RWPE1 (cell line): Measurements from ENCODE around the gene OAS3.
A peak's percentile ranks its signal among the peaks of the same experiment; 100 is the strongest.

Experiments used
- CTCF ChIA-PET: fragments of 350-600 bp; sonication (Branson Sonifier 250); formaldehyde crosslinking; extraction: SDS; loops from one replicate; lab custom pipeline; 2021; lab: Yijun Ruan, JAX
- POLR2A ChIA-PET: fragments of 400-600 bp; formaldehyde crosslinking; extraction: SDS; loops from one replicate; lab custom pipeline; 2020; ENCODE audit warnings: antibody characterized with exemption; ENCODE audit not compliant: low non-redundant PET; lab: Yijun Ruan, JAX
- DNase-seq: peaks from one replicate; pipeline ENCODE4 v3.0.0; 2012; ENCODE audit warnings: low spot score
- H3K27ac ChIP-seq: fragments of 450-650 bp; 2 replicates; pipeline ENCODE4 v1.5.1; 2017
- TF ChIP-seq, protein P1 (sequence below): fragments of 450-650 bp; conservative IDR thresholded peaks from 2 replicates; pipeline ENCODE4 v1.5.1; 2017; ENCODE audit warnings: low read depth, mild to moderate bottlenecking

OAS3 gene, protein sequence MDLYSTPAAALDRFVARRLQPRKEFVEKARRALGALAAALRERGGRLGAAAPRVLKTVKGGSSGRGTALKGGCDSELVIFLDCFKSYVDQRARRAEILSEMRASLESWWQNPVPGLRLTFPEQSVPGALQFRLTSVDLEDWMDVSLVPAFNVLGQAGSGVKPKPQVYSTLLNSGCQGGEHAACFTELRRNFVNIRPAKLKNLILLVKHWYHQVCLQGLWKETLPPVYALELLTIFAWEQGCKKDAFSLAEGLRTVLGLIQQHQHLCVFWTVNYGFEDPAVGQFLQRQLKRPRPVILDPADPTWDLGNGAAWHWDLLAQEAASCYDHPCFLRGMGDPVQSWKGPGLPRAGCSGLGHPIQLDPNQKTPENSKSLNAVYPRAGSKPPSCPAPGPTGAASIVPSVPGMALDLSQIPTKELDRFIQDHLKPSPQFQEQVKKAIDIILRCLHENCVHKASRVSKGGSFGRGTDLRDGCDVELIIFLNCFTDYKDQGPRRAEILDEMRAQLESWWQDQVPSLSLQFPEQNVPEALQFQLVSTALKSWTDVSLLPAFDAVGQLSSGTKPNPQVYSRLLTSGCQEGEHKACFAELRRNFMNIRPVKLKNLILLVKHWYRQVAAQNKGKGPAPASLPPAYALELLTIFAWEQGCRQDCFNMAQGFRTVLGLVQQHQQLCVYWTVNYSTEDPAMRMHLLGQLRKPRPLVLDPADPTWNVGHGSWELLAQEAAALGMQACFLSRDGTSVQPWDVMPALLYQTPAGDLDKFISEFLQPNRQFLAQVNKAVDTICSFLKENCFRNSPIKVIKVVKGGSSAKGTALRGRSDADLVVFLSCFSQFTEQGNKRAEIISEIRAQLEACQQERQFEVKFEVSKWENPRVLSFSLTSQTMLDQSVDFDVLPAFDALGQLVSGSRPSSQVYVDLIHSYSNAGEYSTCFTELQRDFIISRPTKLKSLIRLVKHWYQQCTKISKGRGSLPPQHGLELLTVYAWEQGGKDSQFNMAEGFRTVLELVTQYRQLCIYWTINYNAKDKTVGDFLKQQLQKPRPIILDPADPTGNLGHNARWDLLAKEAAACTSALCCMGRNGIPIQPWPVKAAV

DNA sequence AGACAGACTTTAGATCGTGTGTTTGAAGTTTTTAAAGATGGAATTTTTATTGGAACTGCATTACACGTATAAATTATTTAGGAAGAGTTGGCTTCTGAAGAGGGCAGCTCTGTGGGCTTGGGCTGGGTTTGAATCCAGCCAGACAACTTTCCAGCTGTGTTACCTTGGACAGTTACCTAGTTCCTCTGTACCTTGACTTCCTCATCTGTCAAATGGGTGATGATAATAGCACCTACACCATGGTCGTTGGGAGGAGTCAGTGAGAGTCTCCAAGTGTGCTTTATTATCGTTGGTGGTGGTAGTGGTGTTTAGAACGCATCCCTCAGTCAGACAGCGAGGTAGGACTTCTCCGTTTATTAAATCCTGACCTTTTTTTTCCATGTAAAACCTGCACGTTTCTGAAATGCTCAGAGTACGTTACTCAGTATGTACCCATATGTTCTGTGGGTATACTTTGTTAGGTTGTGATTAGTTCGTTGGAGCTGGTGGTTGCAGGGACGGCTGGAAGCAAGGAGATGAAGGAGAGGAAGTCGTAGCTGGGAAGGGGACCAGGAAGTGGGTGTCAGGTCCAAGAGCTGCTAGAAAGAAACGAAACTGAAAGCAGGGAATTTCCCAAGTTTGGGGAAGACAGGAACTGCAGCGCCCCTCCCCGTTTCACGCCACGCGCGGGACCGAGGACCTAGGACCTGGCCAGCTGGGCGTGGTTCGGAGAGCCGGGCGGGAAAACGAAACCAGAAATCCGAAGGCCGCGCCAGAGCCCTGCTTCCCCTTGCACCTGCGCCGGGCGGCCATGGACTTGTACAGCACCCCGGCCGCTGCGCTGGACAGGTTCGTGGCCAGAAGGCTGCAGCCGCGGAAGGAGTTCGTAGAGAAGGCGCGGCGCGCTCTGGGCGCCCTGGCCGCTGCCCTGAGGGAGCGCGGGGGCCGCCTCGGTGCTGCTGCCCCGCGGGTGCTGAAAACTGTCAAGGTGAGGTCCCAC, at the start of gene OAS3:
TSS of gene OAS3 (plus strand) at position 734 of the 979 bp plus-strand sequence. CDS start at position 791, 57 bp downstream.
- TF ChIP-seq, protein P1, sequence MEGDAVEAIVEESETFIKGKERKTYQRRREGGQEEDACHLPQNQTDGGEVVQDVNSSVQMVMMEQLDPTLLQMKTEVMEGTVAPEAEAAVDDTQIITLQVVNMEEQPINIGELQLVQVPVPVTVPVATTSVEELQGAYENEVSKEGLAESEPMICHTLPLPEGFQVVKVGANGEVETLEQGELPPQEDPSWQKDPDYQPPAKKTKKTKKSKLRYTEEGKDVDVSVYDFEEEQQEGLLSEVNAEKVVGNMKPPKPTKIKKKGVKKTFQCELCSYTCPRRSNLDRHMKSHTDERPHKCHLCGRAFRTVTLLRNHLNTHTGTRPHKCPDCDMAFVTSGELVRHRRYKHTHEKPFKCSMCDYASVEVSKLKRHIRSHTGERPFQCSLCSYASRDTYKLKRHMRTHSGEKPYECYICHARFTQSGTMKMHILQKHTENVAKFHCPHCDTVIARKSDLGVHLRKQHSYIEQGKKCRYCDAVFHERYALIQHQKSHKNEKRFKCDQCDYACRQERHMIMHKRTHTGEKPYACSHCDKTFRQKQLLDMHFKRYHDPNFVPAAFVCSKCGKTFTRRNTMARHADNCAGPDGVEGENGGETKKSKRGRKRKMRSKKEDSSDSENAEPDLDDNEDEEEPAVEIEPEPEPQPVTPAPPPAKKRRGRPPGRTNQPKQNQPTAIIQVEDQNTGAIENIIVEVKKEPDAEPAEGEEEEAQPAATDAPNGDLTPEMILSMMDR, result no peak
- POLR2A ChIA-PET, result interaction anchor here (1.3 kb wide), 1 partner anchor 38 kb away, joined by 4 read pairs; no protein-coding TSS in a partner anchor
- peak; percentile 66 for DNase-seq
- CTCF ChIA-PET, result interaction anchor here (0.9 kb wide), 1 partner anchor 38 kb away, joined by 3 read pairs; no protein-coding TSS in a partner anchor
- H3K27ac ChIP-seq, result peak within 1 kb of the TSS; percentile 93

DNA sequence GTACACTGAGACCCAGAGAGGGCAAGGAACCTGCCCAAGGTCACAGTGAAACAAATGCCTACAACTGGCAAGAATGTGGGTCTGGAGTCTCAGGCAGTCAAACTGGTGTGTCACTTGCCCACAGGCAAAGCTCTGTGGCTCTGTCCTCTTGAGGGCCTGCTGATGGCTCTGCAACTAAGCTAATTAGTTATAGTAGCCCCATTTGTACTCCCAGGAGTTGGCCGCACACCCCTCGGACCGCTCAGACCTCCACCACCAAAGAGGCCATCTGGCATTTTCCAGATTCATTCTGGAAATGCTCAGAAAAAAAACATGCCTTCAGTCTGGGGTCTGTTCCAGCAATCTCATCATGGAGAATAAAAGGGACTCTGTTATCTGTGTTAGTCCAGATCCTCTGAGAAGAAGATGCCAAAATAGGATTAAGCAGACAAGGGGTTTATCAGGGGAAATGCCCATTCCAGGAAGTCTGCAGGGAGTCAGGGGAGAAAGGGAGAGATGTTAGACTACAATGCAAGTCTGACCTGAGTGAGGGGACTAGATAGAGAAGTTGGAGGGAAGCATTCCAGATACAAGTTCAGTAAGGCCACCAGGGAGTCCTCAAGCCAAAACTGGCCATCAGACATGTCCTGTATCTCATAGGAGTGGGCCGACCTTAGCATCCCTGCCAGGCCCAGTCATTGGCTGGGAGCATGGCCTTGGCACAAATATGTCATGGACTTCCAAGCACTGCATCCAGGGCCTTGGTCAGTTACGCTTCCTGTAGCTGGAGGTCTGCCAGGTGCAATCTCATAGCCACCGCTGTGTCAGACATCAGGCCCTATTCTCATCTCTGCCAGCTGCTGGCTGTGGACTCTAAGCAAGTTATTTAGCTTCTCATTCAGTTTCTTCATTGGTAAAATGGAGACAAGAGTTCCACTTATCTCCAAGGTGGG, 46.9 kb upstream of the OAS3 start:
- POLR2A ChIA-PET, result no interaction called here
- no peak for DNase-seq
- H3K27ac ChIP-seq, result no peak overlapping the region
- CTCF ChIA-PET, result interaction anchor here (0.7 kb wide), 1 partner anchor 99 kb away, joined by 4 read pairs; no protein-coding TSS in a partner anchor
- TF ChIP-seq, protein P1, result no peak

DNA sequence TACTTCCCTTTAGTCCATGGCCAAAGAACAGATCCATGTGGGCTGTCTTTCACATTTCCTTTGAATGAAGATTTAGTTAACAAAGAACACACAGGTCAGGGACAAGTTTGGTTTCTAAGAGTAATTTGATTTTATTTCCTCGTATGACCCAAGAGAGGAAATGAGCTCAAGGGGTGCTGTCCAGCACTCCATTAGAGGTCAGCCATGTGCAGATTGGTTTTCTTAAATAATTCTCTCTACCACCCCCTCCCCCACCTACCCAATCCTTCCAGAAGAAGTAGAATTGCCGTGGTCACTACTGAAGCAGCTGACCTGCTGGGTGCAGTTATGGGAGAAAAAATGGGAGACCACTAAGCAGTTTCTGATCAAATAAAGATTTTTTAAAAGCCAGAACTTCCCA, 45.4 kb upstream of the OAS3 start:
- ChIA-PET POLR2A (no interaction called here), CTCF (no interaction called here)
- no peak for DNase-seq
- TF ChIP-seq, protein P1, result no peak
- no peak overlapping the region for H3K27ac ChIP-seq

DNA sequence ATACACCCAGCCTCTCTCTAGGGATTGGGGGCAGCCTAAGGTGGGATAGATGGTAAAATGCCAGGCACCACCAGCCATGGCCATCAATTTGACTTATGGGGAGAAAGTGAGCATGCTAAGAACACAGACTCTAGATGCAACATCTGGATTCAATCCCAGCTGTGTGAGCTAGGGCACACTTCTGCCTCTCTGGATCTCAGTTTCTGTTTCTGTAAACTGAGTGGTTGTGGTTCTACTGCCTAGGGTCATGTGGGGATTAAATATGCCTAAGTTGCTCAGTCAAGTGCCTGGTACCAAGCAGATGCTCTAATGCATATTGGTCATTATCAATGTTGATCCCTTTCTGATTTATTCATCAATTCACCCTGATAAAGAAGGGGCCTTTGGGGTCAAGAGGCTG, 44.1 kb upstream of the OAS3 start:
- POLR2A ChIA-PET, result interaction anchor here (0.6 kb wide), 1 partner anchor 36 kb away, joined by 3 read pairs; no protein-coding TSS in a partner anchor
- TF ChIP-seq, protein P1, result no peak
- CTCF ChIA-PET, result no interaction called here

DNA sequence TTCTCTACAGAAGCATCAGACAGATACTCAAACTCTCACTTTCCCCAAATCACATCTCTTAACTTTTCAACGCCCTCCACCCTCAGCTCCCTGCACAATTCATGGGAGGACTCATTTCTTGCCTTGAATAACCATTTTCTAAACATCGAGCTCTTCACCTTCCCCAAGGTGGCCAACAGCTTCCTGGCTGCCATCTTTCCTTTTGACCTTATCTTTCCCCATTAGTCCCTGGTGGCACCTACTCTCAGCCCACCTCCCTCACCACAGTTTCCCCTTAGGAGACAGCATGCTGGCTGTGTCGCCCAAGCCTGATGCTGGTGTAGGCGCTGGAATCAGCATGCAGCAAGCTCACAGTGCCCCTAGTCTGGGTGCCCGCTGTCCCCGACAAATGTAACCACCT, 39.9 kb upstream of the OAS3 start:
- CTCF ChIA-PET, result interaction anchor here (0.6 kb wide), 1 partner anchor 138 kb away, joined by 4 read pairs; no protein-coding TSS in a partner anchor
- TF ChIP-seq, protein P1, result no peak
- POLR2A ChIA-PET, result no interaction called here
- no peak overlapping the region for H3K27ac ChIP-seq
- DNase-seq, result no peak

More for the DNA sequence above, 44.1 kb upstream of the OAS3 start:
- H3K27ac ChIP-seq, result no peak overlapping the region
- no peak for DNase-seq
